Right atrium auricular region (tissue), 2 donors: ENCODE results near the gene C16orf89. TPM values are rescaled to one million over a fixed set of nuclear protein-coding genes. Genes with fewer than 3 reads are reported as not detected.

ENCODE experiments used
- DNase-seq: peaks from one replicate; pipeline ENCODE4 v3.0.0-alpha.2; 2019; ENCODE audit warnings: low spot score
- H3K27ac ChIP-seq, 2 donors: fragments of 200-600 bp; sonication (generic); 1 replicate in 1 of 2; 2 replicates in 1 of 2; pipeline ENCODE4 v1.5.1; 2016 to 2019
- H3K27me3 ChIP-seq, 2 donors: fragments of 200-600 bp; sonication (generic); one replicate each; pipeline versions ENCODE4 v1.5.1 to v1.6.0; 2017 to 2019
- H3K36me3 ChIP-seq: fragments of 200-600 bp; sonication (generic); one replicate; pipeline ENCODE4 v1.5.1; 2016
- H3K4me1 ChIP-seq, 2 donors: fragments of 200-600 bp; sonication (generic); one replicate each; pipeline versions ENCODE4 v1.5.1 to v1.6.0; 2017 to 2019
- H3K4me3 ChIP-seq, 2 donors: fragments of 200-600 bp; sonication (generic); 1 replicate in 1 of 2; 2 replicates in 1 of 2; pipeline ENCODE4 v1.5.1; 2017 to 2019; ENCODE audit warnings: mild to moderate bottlenecking in 1 of 2, moderate library complexity in 1 of 2
- H3K9me3 ChIP-seq, 2 donors: fragments of 200-600 bp; sonication (generic); one replicate each; pipeline ENCODE4 v1.5.1; 2019
- total RNA-seq, 2 donors: library from RNA; depleted of rRNA; stranded (reverse); fragments of >200 nt; gene quantifications; one replicate each; pipeline ENCODE4 v1.1.0, GENCODE V29; 2016
- TF ChIP-seq, protein P1 (sequence below), 2 donors: fragments of 200-600 bp; sonication (generic); IDR thresholded peaks; one replicate each; pipeline ENCODE4 v1.5.1; 2019; ENCODE audit warnings: antibody characterized with exemption in 2 of 2

Gene C16orf89
- total RNA-seq, 2 donors from 2014 or later = 5.2 to 5.4 TPM

DNA sequence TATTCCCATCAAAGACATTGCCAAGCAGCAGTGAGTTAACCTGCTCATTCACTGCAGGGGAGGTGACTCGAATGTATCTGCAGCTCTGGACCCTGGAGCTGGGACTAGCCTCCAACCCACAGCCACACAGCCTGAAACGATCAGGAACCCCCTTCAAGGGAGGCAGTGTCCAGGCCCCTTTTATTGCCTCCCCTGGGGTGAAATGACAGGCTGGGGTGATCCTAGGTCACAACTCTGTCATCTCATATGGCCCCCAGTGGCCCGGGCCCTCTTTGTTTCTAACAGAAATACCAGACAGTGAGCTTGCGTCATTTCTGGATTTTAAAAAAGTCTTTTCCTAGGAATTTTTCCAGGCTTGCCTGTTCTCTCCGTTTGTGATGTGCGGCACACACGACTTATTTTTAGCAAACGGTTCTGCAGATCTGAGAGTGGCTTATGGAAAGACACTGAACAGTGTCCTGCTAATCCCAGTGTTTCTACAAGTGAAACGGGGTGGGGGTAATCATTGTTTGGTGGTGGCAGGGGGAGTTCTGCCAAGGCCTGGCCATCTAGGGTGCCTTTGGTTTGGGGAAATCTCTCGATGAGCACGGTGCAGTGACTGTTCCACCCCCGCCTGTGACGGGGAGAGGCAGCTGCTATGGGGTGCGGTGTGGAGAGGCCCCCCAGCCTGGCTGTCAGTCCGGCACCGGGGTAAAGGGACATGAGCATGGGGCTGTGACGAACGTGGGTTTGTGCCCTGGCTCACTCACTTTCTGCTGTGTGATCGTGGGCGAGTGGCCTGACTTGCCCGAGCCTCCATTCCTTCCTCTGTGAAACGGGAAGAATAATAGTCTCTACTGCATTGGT is 59.2 kb downstream of the C16orf89 start:
- no peak for DNase-seq
- no peaks in the 10 kb centered on the region for H3K27me3 ChIP-seq
- H3K4me1 ChIP-seq = peaks cover 0 to 6% of the 10 kb centered on the region in 2 donors
- H3K27ac ChIP-seq = no peak overlapping the region
- no peaks in the 10 kb centered on the region for H3K36me3 ChIP-seq
- TF ChIP-seq, protein P1, sequence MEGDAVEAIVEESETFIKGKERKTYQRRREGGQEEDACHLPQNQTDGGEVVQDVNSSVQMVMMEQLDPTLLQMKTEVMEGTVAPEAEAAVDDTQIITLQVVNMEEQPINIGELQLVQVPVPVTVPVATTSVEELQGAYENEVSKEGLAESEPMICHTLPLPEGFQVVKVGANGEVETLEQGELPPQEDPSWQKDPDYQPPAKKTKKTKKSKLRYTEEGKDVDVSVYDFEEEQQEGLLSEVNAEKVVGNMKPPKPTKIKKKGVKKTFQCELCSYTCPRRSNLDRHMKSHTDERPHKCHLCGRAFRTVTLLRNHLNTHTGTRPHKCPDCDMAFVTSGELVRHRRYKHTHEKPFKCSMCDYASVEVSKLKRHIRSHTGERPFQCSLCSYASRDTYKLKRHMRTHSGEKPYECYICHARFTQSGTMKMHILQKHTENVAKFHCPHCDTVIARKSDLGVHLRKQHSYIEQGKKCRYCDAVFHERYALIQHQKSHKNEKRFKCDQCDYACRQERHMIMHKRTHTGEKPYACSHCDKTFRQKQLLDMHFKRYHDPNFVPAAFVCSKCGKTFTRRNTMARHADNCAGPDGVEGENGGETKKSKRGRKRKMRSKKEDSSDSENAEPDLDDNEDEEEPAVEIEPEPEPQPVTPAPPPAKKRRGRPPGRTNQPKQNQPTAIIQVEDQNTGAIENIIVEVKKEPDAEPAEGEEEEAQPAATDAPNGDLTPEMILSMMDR (IDR thresholded peaks at IDR 0.05) = no peak
- H3K4me3 ChIP-seq = no peak overlapping the region
- no peaks in the 10 kb centered on the region for H3K9me3 ChIP-seq

DNA sequence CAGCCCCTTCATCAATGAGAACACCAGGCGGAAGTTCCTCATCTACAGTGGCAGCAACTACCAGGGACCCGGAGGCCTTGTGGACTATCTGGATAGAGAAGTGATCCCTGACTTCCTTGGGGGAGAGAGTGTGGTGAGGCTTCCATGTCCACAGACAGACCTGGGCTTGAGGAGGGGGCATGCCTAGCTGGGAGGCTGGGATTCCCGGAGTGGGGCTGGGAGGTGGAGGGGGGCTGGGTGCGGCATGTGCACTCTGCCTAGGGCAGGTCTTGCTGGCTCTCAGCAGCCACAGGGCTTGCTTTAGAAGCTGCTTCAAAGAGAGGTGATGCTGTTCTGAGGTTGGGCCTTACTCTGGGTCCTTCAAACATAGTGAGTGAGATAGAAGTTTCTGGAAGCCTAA is 59.8 kb downstream of the C16orf89 start:
- Histone ChIP-seq H3K27me3 (no peaks in the 10 kb centered on the region), H3K36me3 (no peaks in the 10 kb centered on the region), H3K9me3 (no peaks in the 10 kb centered on the region), H3K4me1 (peaks cover 0 to 6% of the 10 kb centered on the region in 2 donors), H3K27ac (no peak overlapping the region), H3K4me3 (no peak overlapping the region)
- DNase-seq = no peak
- TF ChIP-seq, protein P1 (IDR thresholded peaks at IDR 0.05) = no peak

DNA sequence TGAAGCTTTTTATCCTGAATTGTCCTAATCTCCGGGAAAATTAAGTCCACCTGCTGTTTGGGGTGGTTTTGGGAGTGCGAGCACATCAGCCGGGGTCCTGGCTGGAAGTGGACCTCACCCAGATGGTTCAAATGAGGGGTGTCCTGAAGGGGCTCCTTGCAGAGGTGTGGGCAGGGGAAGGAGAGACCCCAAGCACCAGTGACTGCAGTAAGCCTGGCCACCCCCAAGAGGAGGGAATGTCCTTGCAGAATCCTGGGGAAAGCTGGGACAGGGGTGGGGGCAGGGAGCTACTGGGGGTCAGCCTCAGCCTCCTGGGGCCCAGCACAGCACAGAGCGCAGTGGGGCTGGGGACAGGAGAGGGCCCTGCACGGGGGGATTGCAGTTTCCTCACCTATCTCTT is 61.4 kb downstream of the C16orf89 start:
- H3K27ac ChIP-seq = no peak overlapping the region
- no peak overlapping the region for H3K4me3 ChIP-seq
- H3K4me1 ChIP-seq = peaks cover 0 to 6% of the 10 kb centered on the region in 2 donors
- TF ChIP-seq, protein P1 (IDR thresholded peaks at IDR 0.05) = no peak
- DNase-seq = no peak
- no peaks in the 10 kb centered on the region for H3K9me3 ChIP-seq
- no peaks in the 10 kb centered on the region for H3K27me3 ChIP-seq
- H3K36me3 ChIP-seq = no peaks in the 10 kb centered on the region

DNA sequence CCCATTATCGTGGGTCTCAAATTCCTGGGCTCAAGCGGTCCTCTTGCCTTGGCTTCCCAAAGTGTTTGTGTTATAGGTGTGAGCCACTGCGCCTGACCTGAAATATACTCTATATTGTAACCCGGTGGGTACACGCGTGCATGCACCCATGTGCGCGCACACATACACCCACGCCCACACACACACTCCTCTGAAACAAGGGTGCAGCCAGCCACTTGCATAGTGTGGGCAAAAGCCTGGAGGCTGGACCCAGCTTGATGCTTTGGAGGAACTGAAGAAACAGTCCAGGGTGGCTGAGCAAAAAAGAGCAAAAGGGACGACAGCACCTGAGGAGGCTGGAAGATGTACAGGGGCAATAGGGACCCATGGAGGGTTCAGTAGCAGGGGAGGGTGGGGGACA is 61.9 kb downstream of the C16orf89 start:
- DNase-seq = no peak
- Histone ChIP-seq H3K27ac (no peak overlapping the region), H3K4me1 (peaks cover 0 to 6% of the 10 kb centered on the region in 2 donors), H3K9me3 (no peaks in the 10 kb centered on the region), H3K4me3 (no peak overlapping the region), H3K27me3 (no peaks in the 10 kb centered on the region), H3K36me3 (no peaks in the 10 kb centered on the region)
- TF ChIP-seq, protein P1 (IDR thresholded peaks at IDR 0.05) = no peak

DNA sequence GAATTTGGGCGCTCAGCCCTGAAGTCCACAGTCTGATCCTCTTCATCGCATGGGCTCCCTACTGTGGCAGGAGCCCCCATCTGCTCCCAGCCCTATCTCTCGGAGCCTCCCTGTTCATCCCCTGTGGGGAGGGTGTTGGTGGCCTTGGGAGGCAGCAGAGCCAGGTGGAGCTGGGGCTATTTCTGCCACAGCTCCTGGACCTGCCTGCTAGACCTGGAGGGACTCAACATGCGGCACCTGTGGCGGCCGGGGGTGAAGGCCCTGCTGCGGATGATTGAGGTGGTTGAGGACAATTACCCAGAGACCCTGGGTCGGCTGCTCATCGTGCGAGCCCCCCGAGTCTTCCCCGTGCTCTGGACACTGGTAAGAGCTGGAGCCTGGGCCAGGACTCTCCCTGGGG is 62.5 kb downstream of the C16orf89 start:
- Histone ChIP-seq H3K4me1 (peaks cover 0 to 6% of the 10 kb centered on the region in 2 donors), H3K36me3 (no peaks in the 10 kb centered on the region), H3K4me3 (no peak overlapping the region), H3K9me3 (no peaks in the 10 kb centered on the region), H3K27me3 (no peaks in the 10 kb centered on the region), H3K27ac (peak overlapping the region in 1 of 2 donors; percentile 23)
- DNase-seq = no peak
- TF ChIP-seq, protein P1 (IDR thresholded peaks at IDR 0.05) = no peak
